ENCODE results near the gene PCSK6. TPM values are rescaled to one million over a fixed set of nuclear protein-coding genes. Genes with fewer than 3 reads are reported as not detected.

PCSK6 gene
- total RNA-seq, 1 experiment from 2014 or later = 3.7 TPM

- TF ChIP-seq CTCF (conservative IDR thresholded peaks at IDR 0.05; ENCODE audit: low read depth, low read length) = no peak
- no peak for TF ChIP-seq EZH2 (IDR thresholded peaks at IDR 0.05; ENCODE audit: low read length, unreplicated experiment)
- TF ChIP-seq EZH2phosphoT487 (IDR thresholded peaks at IDR 0.05; ENCODE audit: borderline replicate concordance, low read length) = no peak
- BruUV-seq (replicated peaks) = no TSS peak
- no peak overlapping the region for H3K4me2 ChIP-seq (ENCODE audit: low read length)
- intact Hi-C loops (cut with micrococcal nuclease) = no loop called here
- no peaks in the 10 kb centered on the region for H3K36me3 ChIP-seq (ENCODE audit: low read depth, low read length)
- H3K9me2 ChIP-seq (replicated peaks; ENCODE audit: low read length) = no peaks in the 10 kb centered on the region
- no peak overlapping the region for H3K4me3 ChIP-seq (ENCODE audit: low read length)
- H3K27ac ChIP-seq (ENCODE audit: low read length) = no peak overlapping the region
- no peak overlapping the region for H3K9ac ChIP-seq (ENCODE audit: low read length)
- peaks cover 11% of the 10 kb centered on the region for H3K4me1 ChIP-seq (ENCODE audit: insufficient read depth, low read length)
- H2AFZ ChIP-seq (ENCODE audit: low read length) = no peak overlapping the region
- H4K20me1 ChIP-seq (ENCODE audit: low read length) = no peaks in the 10 kb centered on the region
- DNase-seq = no peak
- POLR2A ChIA-PET (ENCODE audit: unreplicated experiment) = no interaction called here
- no peaks in the 10 kb centered on the region for H3K9me3 ChIP-seq (ENCODE audit: low read length)
- H3K79me2 ChIP-seq (ENCODE audit: low read length) = no peaks in the 10 kb centered on the region
- CTCF ChIA-PET = no interaction called here
- ATAC-seq = no peak
- 0 out of 2 replicates have a peak, but pooled peaks cover 4% of the 10 kb centered on the region for H3K27me3 ChIP-seq (ENCODE audit: low read length)
- H3F3A ChIP-seq (ENCODE audit: low read length, unreplicated experiment) = no peaks in the 10 kb centered on the region
Measured at GRCh38 chr15:101477851-101478362, 11.6 kb downstream of the PCSK6 start.

GRCh38 chr15:101476756-101477155 is 12.8 kb downstream of the PCSK6 start:
- intact Hi-C loops (cut with micrococcal nuclease) = no loop called here
- no peaks in the 10 kb centered on the region for H3F3A ChIP-seq (ENCODE audit: low read length, unreplicated experiment)
- H2AFZ ChIP-seq (ENCODE audit: low read length) = no peak overlapping the region
- H4K20me1 ChIP-seq (ENCODE audit: low read length) = no peaks in the 10 kb centered on the region
- no peak overlapping the region for H3K27ac ChIP-seq (ENCODE audit: low read length)
- CTCF ChIA-PET = no interaction called here
- DNase-seq (no peak), ATAC-seq (no peak)
- POLR2A ChIA-PET (ENCODE audit: unreplicated experiment) = no interaction called here
- H3K27me3 ChIP-seq (ENCODE audit: low read length) = peaks cover 12% of the 10 kb centered on the region; the same call in 1 of the 2 replicates
- no peaks in the 10 kb centered on the region for H3K79me2 ChIP-seq (ENCODE audit: low read length)
- BruUV-seq (replicated peaks) = no TSS peak
- H3K4me3 ChIP-seq (ENCODE audit: low read length) = no peak overlapping the region
- H3K36me3 ChIP-seq (ENCODE audit: low read depth, low read length) = no peaks in the 10 kb centered on the region
- H3K9me2 ChIP-seq (replicated peaks; ENCODE audit: low read length) = no peaks in the 10 kb centered on the region
- H3K9me3 ChIP-seq (ENCODE audit: low read length) = no peaks in the 10 kb centered on the region
- no peak overlapping the region for H3K4me2 ChIP-seq (ENCODE audit: low read length)
- TF ChIP-seq CTCF (conservative IDR thresholded peaks at IDR 0.05; ENCODE audit: low read depth, low read length) (no peak), EZH2 (IDR thresholded peaks at IDR 0.05; ENCODE audit: low read length, unreplicated experiment) (no peak), EZH2phosphoT487 (IDR thresholded peaks at IDR 0.05; ENCODE audit: borderline replicate concordance, low read length) (no peak)
- no peak overlapping the region for H3K9ac ChIP-seq (ENCODE audit: low read length)
- peaks cover 4% of the 10 kb centered on the region for H3K4me1 ChIP-seq (ENCODE audit: insufficient read depth, low read length)

GRCh38 chr15:101474983-101475382 is 14.5 kb downstream of the PCSK6 start:
- Histone ChIP-seq H3K9ac (ENCODE audit: low read length) (no peak overlapping the region), H4K20me1 (ENCODE audit: low read length) (no peaks in the 10 kb centered on the region), H3K4me3 (ENCODE audit: low read length) (no peak overlapping the region), H3K9me3 (ENCODE audit: low read length) (no peaks in the 10 kb centered on the region), H3K4me2 (ENCODE audit: low read length) (no peak overlapping the region), H3K27me3 (ENCODE audit: low read length) (peaks cover 28% of the 10 kb centered on the region), H3K27ac (ENCODE audit: low read length) (no peak overlapping the region), H3F3A (ENCODE audit: low read length, unreplicated experiment) (no peaks in the 10 kb centered on the region), H3K36me3 (ENCODE audit: low read depth, low read length) (no peaks in the 10 kb centered on the region), H3K9me2 (replicated peaks; ENCODE audit: low read length) (no peaks in the 10 kb centered on the region), H3K79me2 (ENCODE audit: low read length) (no peaks in the 10 kb centered on the region), H2AFZ (ENCODE audit: low read length) (no peak overlapping the region), H3K4me1 (ENCODE audit: insufficient read depth, low read length) (no peaks in the 10 kb centered on the region)
- BruUV-seq (replicated peaks) = no TSS peak
- POLR2A ChIA-PET (ENCODE audit: unreplicated experiment) = no interaction called here
- CTCF ChIA-PET = no interaction called here
- ATAC-seq (no peak), DNase-seq (no peak)
- TF ChIP-seq EZH2 (IDR thresholded peaks at IDR 0.05; ENCODE audit: low read length, unreplicated experiment) (no peak), EZH2phosphoT487 (IDR thresholded peaks at IDR 0.05; ENCODE audit: borderline replicate concordance, low read length) (no peak), CTCF (conservative IDR thresholded peaks at IDR 0.05; ENCODE audit: low read depth, low read length) (no peak)
- intact Hi-C loops (cut with micrococcal nuclease) = no loop called here

Data from PC-3 (cell line).